Adipocyte (in vitro differentiated cells): ENCODE measurements around the gene TNNI3K.

Experiments used
- DNase-seq: peaks from one replicate; pipeline ENCODE4 v3.0.0-alpha.2; 2015; ENCODE audit warnings: low read depth
- H3K27me3 ChIP-seq: replicated peaks from 2 replicates; pipeline ENCODE4 v1.7.0; 2013; ENCODE audit warnings: mild to moderate bottlenecking, low read length, moderate library complexity; ENCODE audit not compliant: control insufficient read depth, insufficient read depth
- H3K36me3 ChIP-seq: 2 replicates; pipeline ENCODE4 v1.7.0; 2013; ENCODE audit warnings: low read length, mild to moderate bottlenecking, moderate library complexity; ENCODE audit not compliant: control insufficient read depth, insufficient read depth, severe bottlenecking
- H3K4me1 ChIP-seq: 2 replicates; pipeline ENCODE4 v1.7.0; 2013; ENCODE audit warnings: mild to moderate bottlenecking, low read length, moderate library complexity; ENCODE audit not compliant: control insufficient read depth, insufficient read depth
- H3K4me3 ChIP-seq: 2 replicates; pipeline ENCODE4 v1.7.0; 2013; ENCODE audit warnings: mild to moderate bottlenecking, low read length, moderate library complexity
- H3K9ac ChIP-seq: 2 replicates; pipeline ENCODE4 v1.7.0; 2013; ENCODE audit warnings: mild to moderate bottlenecking, low read length, moderate library complexity
- H3K9me3 ChIP-seq: 2 replicates; pipeline ENCODE4 v1.7.0; 2013; ENCODE audit warnings: mild to moderate bottlenecking, low read length, moderate library complexity; ENCODE audit not compliant: control insufficient read depth

The TNNI3K gene

DNA sequence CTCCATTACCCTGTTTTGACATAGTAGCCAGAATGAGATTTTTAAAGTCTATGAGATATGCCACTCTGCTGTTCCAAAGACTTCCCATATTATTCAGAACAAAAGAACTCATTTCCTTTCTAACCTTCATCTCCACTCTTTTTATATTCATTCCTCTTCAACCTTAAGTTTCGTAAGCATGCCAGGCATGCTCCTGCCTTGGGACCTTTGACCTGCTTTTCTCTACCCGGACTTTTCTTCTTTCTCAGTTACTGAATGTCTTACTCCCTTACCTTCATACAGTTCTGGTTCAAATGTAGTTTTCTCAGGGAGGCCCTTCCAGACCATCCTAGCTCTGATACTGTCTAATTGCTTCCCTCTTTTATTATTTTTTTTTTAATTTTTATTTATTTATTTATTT lies 81.1 kb downstream of the TNNI3K start:
- Histone ChIP-seq H3K9me3 (no peaks in the 10 kb centered on the region), H3K27me3 (no peaks in the 10 kb centered on the region), H3K9ac (no peak overlapping the region), H3K4me1 (peaks cover 4% of the 10 kb centered on the region), H3K36me3 (no peaks in the 10 kb centered on the region), H3K4me3 (no peak overlapping the region)
- no peak for DNase-seq

DNA sequence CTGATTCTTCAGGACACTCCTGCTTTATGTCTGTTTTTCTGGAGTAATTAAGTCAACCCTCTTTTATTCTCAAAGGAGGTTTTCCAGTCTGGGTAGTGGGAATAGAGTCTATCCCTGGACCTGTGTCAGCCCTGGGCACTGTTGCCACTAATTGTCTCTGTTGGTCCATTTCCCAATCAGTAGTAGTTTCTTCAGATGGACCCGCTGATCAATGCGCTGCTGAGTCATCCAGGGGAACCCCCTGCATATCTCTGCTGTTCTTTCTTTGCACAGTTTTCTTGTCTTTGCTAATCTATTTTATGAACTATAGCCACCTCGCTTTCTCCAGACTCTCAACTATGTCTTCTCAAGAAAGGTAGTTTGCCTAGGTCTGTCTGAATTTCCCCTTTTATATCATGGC lies 82.5 kb downstream of the TNNI3K start:
- no peak for DNase-seq
- Histone ChIP-seq H3K36me3 (no peaks in the 10 kb centered on the region), H3K4me1 (peaks cover 4% of the 10 kb centered on the region), H3K9ac (no peak overlapping the region), H3K9me3 (no peaks in the 10 kb centered on the region), H3K27me3 (no peaks in the 10 kb centered on the region), H3K4me3 (no peak overlapping the region)

DNA sequence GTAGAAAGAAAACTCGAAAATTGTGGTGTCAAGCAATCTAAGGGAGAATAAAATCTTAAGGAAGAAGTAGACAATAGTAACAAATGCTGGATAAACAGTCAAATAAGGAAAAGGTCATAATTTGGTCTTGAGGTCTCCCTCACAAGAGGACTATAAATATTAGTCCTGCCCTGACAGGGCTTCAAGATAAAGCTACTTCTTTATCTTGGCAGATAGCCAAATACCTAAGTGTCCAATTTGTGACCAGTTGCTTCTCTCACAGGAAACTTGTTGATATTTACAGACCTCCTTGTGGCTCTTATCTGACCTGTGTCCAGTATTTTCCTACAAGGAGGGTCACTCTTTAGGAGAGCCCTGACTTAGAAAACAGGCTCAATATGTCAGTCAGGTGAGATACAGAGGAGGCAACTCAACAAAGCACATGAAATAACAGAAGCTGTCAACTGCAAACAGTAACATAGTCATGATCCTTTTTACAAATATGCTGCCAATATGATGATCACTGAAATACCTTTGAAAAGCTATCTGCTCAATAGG lies 88.8 kb downstream of the TNNI3K start:
- Histone ChIP-seq H3K36me3 (no peaks in the 10 kb centered on the region), H3K4me3 (no peak overlapping the region), H3K9ac (no peak overlapping the region), H3K4me1 (no peaks in the 10 kb centered on the region), H3K27me3 (no peaks in the 10 kb centered on the region), H3K9me3 (no peaks in the 10 kb centered on the region)
- no peak for DNase-seq

DNA sequence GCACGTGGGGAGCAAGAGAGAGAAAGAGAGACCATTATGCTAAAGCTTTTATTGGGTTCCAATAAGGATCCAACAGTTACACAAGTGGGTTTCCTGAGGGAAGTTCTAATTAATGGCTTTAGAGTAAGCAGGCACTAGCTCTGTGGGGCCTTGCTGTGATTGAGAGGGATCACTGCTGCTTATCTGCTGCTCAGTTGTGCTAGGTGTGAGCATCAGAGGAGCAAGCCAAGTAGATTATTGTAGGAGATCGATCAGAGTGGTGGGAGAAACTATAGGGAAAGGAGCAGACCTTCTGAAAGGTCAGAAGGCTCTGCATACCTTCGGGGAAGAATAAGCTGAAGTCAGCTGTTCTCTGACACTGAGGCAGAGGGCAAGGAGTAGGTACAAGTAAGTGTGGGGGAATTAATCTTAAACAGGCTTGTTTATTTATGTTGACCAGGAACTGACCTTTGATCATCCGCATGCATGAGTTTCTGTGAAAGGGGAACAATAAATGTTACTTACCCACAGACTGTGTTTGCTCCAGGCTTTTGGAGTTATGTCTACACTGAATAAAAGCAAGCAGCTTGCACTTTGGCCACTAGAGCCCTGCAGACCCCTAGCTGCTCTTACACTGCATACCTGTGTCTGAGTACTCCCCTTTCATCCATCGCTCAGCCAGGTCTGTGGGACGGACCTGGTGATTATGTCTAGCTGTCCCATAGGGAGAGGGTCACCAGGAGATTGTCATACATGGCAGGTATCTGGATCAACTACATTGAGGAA lies 89.7 kb downstream of the TNNI3K start:
- Histone ChIP-seq H3K9me3 (no peaks in the 10 kb centered on the region), H3K9ac (no peak overlapping the region), H3K36me3 (no peaks in the 10 kb centered on the region), H3K4me3 (no peak overlapping the region), H3K27me3 (no peaks in the 10 kb centered on the region), H3K4me1 (no peaks in the 10 kb centered on the region)
- DNase-seq: no peak

DNA sequence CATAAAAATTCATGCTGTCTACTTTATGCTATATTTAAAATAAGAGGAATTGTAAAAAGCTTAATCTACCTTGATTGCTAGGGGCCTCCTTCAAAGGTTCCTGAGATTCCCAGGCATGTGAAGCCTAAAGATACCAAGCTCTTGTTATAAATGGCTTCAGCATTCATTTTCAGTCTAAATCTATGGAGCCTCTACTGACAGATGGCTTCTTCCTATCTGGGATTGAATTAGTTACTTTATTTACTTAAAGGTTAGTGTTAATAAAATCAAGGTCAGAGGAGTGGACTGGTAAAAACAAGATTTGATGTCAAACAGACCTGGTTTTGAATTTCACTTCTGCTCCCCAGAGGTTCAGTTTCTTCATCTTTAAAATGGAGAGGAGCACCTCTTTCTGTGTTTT lies 93.7 kb downstream of the TNNI3K start:
- no peak overlapping the region for H3K4me3 ChIP-seq

DNA sequence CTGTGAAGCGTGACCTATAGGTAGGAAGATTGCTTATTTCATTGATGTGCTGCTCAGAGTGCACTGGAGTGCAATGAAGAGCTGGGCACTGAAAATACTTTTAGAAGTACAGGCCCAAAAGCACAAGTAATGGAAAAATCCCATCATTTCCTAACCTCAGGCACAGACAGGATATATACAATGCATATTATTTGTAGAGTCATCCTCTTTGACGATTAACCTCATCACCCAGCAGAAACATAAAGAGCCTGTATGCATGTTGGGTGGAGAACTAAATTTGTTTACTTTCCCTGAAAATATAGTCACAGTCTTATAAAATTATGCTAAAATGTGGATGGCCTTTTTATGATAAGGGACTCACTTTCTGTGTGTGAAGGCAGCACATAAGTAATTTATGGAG lies 98.1 kb downstream of the TNNI3K start:
- Histone ChIP-seq H3K4me3 (no peak overlapping the region), H3K36me3 (no peaks in the 10 kb centered on the region), H3K9me3 (no peaks in the 10 kb centered on the region), H3K4me1 (no peaks in the 10 kb centered on the region), H3K9ac (no peak overlapping the region), H3K27me3 (no peaks in the 10 kb centered on the region)
- DNase-seq: no peak

More for the DNA sequence above, 93.7 kb downstream of the TNNI3K start:
- H3K9ac ChIP-seq: no peak overlapping the region
- H3K9me3 ChIP-seq: no peaks in the 10 kb centered on the region
- no peak for DNase-seq
- H3K27me3 ChIP-seq: no peaks in the 10 kb centered on the region
- no peaks in the 10 kb centered on the region for H3K36me3 ChIP-seq
- no peaks in the 10 kb centered on the region for H3K4me1 ChIP-seq

DNA sequence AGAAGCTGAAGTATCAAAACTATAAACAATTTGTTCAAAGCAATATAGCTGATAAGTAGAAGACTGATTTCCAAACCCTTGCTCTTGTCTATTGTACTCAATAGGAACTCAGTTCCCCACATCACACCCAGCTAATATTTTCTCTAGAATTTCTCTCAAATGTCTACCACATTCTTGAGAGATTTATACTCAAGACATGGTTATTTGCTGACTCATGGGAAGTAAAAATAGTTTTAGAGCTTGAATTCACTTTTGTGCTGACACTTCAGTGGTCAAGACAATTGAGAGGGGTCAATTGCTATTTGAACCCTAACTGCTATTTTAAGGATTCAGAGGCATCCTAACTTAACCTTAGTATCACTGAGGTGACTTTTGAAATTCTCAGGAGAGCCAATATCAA lies 99.0 kb downstream of the TNNI3K start:
- no peak overlapping the region for H3K9ac ChIP-seq
- no peaks in the 10 kb centered on the region for H3K4me1 ChIP-seq
- H3K9me3 ChIP-seq: no peaks in the 10 kb centered on the region
- H3K4me3 ChIP-seq: no peak overlapping the region
- peak; percentile 60 for DNase-seq
- no peaks in the 10 kb centered on the region for H3K27me3 ChIP-seq
- no peaks in the 10 kb centered on the region for H3K36me3 ChIP-seq

DNA sequence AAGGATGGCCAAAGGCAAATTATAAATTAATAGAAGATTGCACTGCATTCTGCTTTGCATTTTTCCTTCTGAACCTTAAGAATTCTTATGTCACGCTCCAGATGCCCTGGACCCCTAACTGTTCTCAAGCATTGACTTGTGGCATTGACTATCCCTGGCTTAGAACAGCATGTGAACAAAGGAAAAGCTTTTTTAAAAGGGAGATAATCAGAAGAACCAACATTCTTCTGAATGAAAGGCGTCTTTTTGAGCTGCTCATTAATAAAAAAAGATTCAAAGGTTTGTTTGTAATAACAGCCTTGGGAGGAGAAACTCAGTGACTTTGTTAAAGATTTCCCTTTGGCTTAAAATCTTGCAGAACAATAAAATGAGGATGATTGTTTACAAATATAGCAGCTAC lies 105.5 kb downstream of the TNNI3K start:
- Histone ChIP-seq H3K9me3 (no peaks in the 10 kb centered on the region), H3K36me3 (no peaks in the 10 kb centered on the region), H3K27me3 (no peaks in the 10 kb centered on the region), H3K4me1 (no peaks in the 10 kb centered on the region), H3K9ac (no peak overlapping the region), H3K4me3 (no peak overlapping the region)
- no peak for DNase-seq

DNA sequence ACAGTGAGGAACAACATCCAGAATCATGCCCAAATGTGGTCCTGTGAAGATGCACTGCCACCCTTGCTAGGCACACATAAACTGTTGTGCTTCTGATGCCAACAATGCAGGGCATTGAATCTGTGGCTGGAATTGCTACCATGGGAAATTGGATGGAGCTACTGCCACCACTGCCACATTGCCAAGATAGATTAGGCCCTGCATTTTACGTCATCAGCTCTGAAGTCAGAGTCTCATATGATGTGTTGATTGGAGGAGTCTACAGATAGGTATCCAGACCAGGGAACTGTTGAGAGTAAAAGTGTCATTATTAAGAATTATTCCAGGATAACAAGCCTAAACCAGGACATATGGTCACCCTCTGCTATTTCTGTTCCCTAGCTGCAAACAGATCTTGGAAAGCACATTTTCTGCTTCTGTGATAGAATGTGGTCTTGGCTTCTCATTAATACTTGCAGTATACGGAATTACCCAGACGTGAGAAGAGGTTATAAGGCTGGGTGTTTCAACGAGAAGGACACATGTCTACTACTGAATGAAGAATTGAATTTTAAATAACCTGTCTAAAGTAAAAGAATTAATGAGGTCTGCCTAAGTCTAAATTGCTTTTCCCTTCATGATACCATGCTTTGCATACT lies 106.6 kb downstream of the TNNI3K start:
- DNase-seq: no peak
- Histone ChIP-seq H3K27me3 (no peaks in the 10 kb centered on the region), H3K9me3 (no peaks in the 10 kb centered on the region), H3K4me1 (no peaks in the 10 kb centered on the region), H3K9ac (no peak overlapping the region), H3K4me3 (no peak overlapping the region), H3K36me3 (no peaks in the 10 kb centered on the region)

DNA sequence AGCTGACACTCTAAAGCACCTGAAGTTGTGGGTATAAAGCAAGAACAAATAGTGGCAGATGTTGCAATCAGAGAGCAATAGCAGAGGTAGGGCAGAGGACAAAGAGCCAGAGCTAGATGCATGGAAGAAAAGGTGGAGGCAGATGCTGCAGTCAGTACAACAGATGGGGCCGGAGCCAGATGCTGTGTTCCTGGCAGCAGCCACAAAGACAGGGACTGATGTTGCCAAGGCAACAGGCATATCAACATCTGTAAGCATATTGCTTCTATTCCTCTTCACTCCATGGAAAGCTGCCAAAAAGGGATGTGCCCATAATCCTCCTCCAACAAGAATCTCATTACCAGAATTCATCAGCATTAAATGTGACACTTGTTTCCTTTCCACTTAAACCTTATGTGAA lies 108.0 kb downstream of the TNNI3K start:
- H3K27me3 ChIP-seq: no peaks in the 10 kb centered on the region
- H3K36me3 ChIP-seq: no peaks in the 10 kb centered on the region
- no peak overlapping the region for H3K9ac ChIP-seq
- DNase-seq: no peak
- H3K4me1 ChIP-seq: no peaks in the 10 kb centered on the region
- H3K9me3 ChIP-seq: no peaks in the 10 kb centered on the region
- no peak overlapping the region for H3K4me3 ChIP-seq

DNA sequence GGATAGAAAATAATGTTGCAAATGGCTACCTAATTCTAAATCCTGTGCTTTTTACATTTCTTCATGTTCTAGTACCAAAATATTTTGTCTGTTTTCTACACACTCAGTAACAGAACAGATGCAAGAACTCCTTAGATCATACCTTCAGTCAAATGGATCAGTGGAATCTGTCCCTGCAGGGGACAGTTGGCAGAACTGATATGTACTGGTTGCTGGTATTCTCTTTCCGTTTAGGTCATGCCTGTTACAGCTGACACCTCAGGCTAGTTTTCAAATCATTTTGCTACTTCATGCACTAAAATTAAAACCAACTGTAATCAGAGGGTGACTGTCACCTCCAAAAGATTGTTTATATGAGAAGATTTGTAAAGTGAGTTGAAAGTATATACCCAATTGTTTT lies 109.2 kb downstream of the TNNI3K start:
- Histone ChIP-seq H3K9ac (no peak overlapping the region), H3K36me3 (no peaks in the 10 kb centered on the region), H3K4me3 (no peak overlapping the region), H3K27me3 (no peaks in the 10 kb centered on the region), H3K4me1 (no peaks in the 10 kb centered on the region), H3K9me3 (no peaks in the 10 kb centered on the region)
- no peak for DNase-seq
